HEK293T (cell line): ENCODE data around the gene RYR1.
A peak's percentile ranks its signal among the peaks of the same experiment; 100 is the strongest.

ENCODE experiments used
- CTCF ChIA-PET: fragments of 350-600 bp; formaldehyde crosslinking; extraction: SDS; loops from one replicate; lab custom pipeline; 2021; ENCODE audit warnings: antibody characterized with exemption, inconsistent platforms; lab: Yijun Ruan, JAX
- POLR2A ChIA-PET: fragments of 350-600 bp; formaldehyde crosslinking; extraction: SDS; loops from one replicate; lab custom pipeline; 2020; ENCODE audit warnings: antibody characterized with exemption, inconsistent platforms; lab: Yijun Ruan, JAX
- DNase-seq: peaks from one replicate; pipeline ENCODE4 v3.0.0; 2012; ENCODE audit warnings: mixed read lengths; ENCODE audit errors: extremely low spot score
- ARNT ChIP-seq: fragments of 450-650 bp; IDR thresholded peaks from 2 replicates; pipeline ENCODE4 v1.6.1; 2017; ENCODE audit warnings: mild to moderate bottlenecking
- BHLHE40 ChIP-seq: fragments of 450-650 bp; IDR thresholded peaks from 2 replicates; pipeline ENCODE4 v1.6.1; 2016; ENCODE audit warnings: mild to moderate bottlenecking, moderate library complexity, borderline replicate concordance
- CTBP1 ChIP-seq: fragments of 450-650 bp; IDR thresholded peaks from 2 replicates; pipeline ENCODE4 v1.6.1; 2016; ENCODE audit warnings: borderline replicate concordance
- ELF4 ChIP-seq: fragments of 450-650 bp; IDR thresholded peaks from 2 replicates; pipeline ENCODE4 v1.6.1; 2017; ENCODE audit warnings: antibody characterized with exemption
- FOXA1 ChIP-seq: fragments of 450-650 bp; IDR thresholded peaks from 2 replicates; pipeline ENCODE4 v1.6.1; 2016; ENCODE audit warnings: mild to moderate bottlenecking
- FOXK2 ChIP-seq: fragments of 450-650 bp; IDR thresholded peaks from 2 replicates; pipeline ENCODE4 v1.6.1; 2016; ENCODE audit warnings: mild to moderate bottlenecking
- FOXM1 ChIP-seq: fragments of 450-650 bp; IDR thresholded peaks from 2 replicates; pipeline ENCODE4 v1.6.1; 2017; ENCODE audit warnings: mild to moderate bottlenecking, borderline replicate concordance
- HDGF ChIP-seq: fragments of 450-650 bp; IDR thresholded peaks from 2 replicates; pipeline ENCODE4 v1.6.1; 2017; ENCODE audit warnings: antibody characterized with exemption, borderline replicate concordance
- L3MBTL2 ChIP-seq: fragments of 450-650 bp; conservative IDR thresholded peaks from 2 replicates; pipeline ENCODE4 v1.6.1; 2016; ENCODE audit warnings: mild to moderate bottlenecking
- LEF1 ChIP-seq: fragments of 450-650 bp; IDR thresholded peaks from 2 replicates; pipeline ENCODE4 v1.6.1; 2017; ENCODE audit warnings: mild to moderate bottlenecking, borderline replicate concordance
- NFRKB ChIP-seq: fragments of 450-650 bp; IDR thresholded peaks from 2 replicates; pipeline ENCODE4 v1.6.1; 2016; ENCODE audit warnings: mild to moderate bottlenecking, moderate library complexity
- PKNOX1 ChIP-seq: fragments of 450-650 bp; IDR thresholded peaks from 2 replicates; pipeline ENCODE4 v1.6.1; 2016
- SP1 ChIP-seq: fragments of 450-650 bp; IDR thresholded peaks from 2 replicates; pipeline ENCODE4 v1.6.1; 2017
- SUZ12 ChIP-seq: fragments of 450-650 bp; IDR thresholded peaks from 2 replicates; pipeline ENCODE4 v1.6.1; 2016; ENCODE audit warnings: mild to moderate bottlenecking
- TARDBP ChIP-seq: fragments of 450-650 bp; IDR thresholded peaks from 2 replicates; pipeline ENCODE4 v1.6.1; 2016
- ZNF384 ChIP-seq: fragments of 450-650 bp; IDR thresholded peaks from 2 replicates; pipeline ENCODE4 v1.6.1; 2016

The RYR1 gene

GRCh38 chr19:38500450-38500849, 67.0 kb downstream of the RYR1 start:
- POLR2A ChIA-PET, result no interaction called here
- TF ChIP-seq HDGF (no peak), FOXM1 (no peak), LEF1 (no peak), ARNT (no peak), L3MBTL2 (no peak), ELF4 (no peak), TARDBP (no peak)
- DNase-seq, result no peak
- CTCF ChIA-PET, result no interaction called here

- POLR2A ChIA-PET, result no interaction called here
- CTCF ChIA-PET, result no interaction called here
- no peak for DNase-seq
- TF ChIP-seq NFRKB (no peak), ARNT (no peak), PKNOX1 (no peak), L3MBTL2 (no peak), BHLHE40 (no peak), FOXK2 (no peak), SP1 (no peak), HDGF (no peak), LEF1 (no peak), FOXM1 (no peak)
These were observed 69.1 kb downstream of the RYR1 start for GRCh38 chr19:38502410-38503076.

- no peak for DNase-seq
- no peak for TF ChIP-seq CTBP1
- no peak for TF ChIP-seq FOXA1
- TF ChIP-seq FOXK2, result no peak
- TF ChIP-seq ZNF384, result no peak
- no peak for TF ChIP-seq LEF1
- TF ChIP-seq ELF4, result no peak
- no peak for TF ChIP-seq TARDBP
- POLR2A ChIA-PET, result no interaction called here
- CTCF ChIA-PET, result no interaction called here
These were observed 69.6 kb downstream of the RYR1 start for GRCh38 chr19:38503077-38503410.

- ChIA-PET CTCF (no interaction called here), POLR2A (no interaction called here)
- TF ChIP-seq L3MBTL2, result no peak
- no peak for DNase-seq
These were observed 72.5 kb downstream of the RYR1 start for GRCh38 chr19:38505958-38506357.

- TF ChIP-seq CTBP1 (no peak), SP1 (no peak), FOXA1 (no peak), NFRKB (no peak), FOXK2 (no peak), BHLHE40 (no peak), ELF4 (no peak), PKNOX1 (no peak), HDGF (no peak), L3MBTL2 (no peak), LEF1 (no peak), ARNT (no peak), TARDBP (no peak), ZNF384 (no peak), FOXM1 (no peak), SUZ12 (no peak)
- CTCF ChIA-PET, result interaction anchor here (1.0 to 1.6 kb wide), 3 partner anchors 9 to 104 kb away, joined by 3 to 7 read pairs (median 5); partner anchors contain the start of gene FAM98C
- POLR2A ChIA-PET, result interaction anchor here (1.2 to 2.3 kb wide), 3 partner anchors 8 to 141 kb away, joined by 3 to 6 read pairs (median 6); partner anchors contain the start of genes ACTN4 and EIF3K
- DNase-seq, result no peak
These were observed 72.9 kb downstream of the RYR1 start for GRCh38 chr19:38506375-38506722.

- CTCF ChIA-PET, result interaction anchor here (0.7 to 1.6 kb wide), 4 partner anchors 9 to 405 kb away, joined by 3 to 7 read pairs (median 4); partner anchors contain the start of gene FAM98C
- TF ChIP-seq FOXK2 (no peak), SP1 (no peak), PKNOX1 (no peak), L3MBTL2 (peak; percentile 99), ELF4 (no peak), NFRKB (no peak), CTBP1 (no peak), ZNF384 (no peak), HDGF (peak; percentile 92; the same call in 1 of the 2 replicates)
- POLR2A ChIA-PET, result interaction anchor here (0.6 to 2.3 kb wide), 6 partner anchors 9 to 425 kb away, joined by 3 to 6 read pairs (median 4); partner anchors contain the start of genes ACTN4 and EIF3K
- DNase-seq, result peak; percentile 100
These were observed 73.4 kb downstream of the RYR1 start for GRCh38 chr19:38506723-38507550.
